Keratinocyte (primary cell): ENCODE results near the gene MESP2. TPM values are rescaled to one million over a fixed set of nuclear protein-coding genes. Genes with fewer than 3 reads are reported as not detected.

Experiments
- DNase-seq: peaks from one replicate; pipeline ENCODE4 v3.0.0-alpha.2; 2011; ENCODE audit warnings: low read depth, missing footprints, low spot score
- FAIRE-seq: peaks from 2 replicates; lab custom pipeline; 2011; peaks lifted over from hg19 to GRCh38; lab: Jason Lieb, UNC
- H2AFZ ChIP-seq: 2 replicates; pipeline ENCODE4 v1.6.0; 2012; ENCODE audit warnings: low read length, control low read depth, inconsistent platforms; ENCODE audit not compliant: control insufficient read depth
- H3K27ac ChIP-seq: 2 replicates; pipeline ENCODE4 v1.5.1; 2011; ENCODE audit warnings: low read length; ENCODE audit not compliant: control insufficient read depth, insufficient read depth
- H3K27me3 ChIP-seq: 3 replicates; pipeline ENCODE4 v1.6.0; 2011; ENCODE audit warnings: low read length; ENCODE audit not compliant: control insufficient read depth, insufficient read depth; ENCODE audit errors: extremely low read depth
- H3K36me3 ChIP-seq, 2 experiments: 2 replicates in 1 of 2; 3 replicates in 1 of 2; pipeline ENCODE4 v1.5.1; 2011; ENCODE audit warnings: low read length in 2 of 2, mild to moderate bottlenecking in 1 of 2; ENCODE audit not compliant: control insufficient read depth in 2 of 2, insufficient read depth in 2 of 2; ENCODE audit errors: extremely low read depth in 1 of 2
- H3K4me1 ChIP-seq: 3 replicates; pipeline ENCODE4 v1.5.1; 2011; ENCODE audit warnings: low read length; ENCODE audit not compliant: control insufficient read depth, insufficient read depth; ENCODE audit errors: extremely low read depth
- H3K4me2 ChIP-seq: 3 replicates; pipeline ENCODE4 v1.6.0; 2011; ENCODE audit warnings: low read depth, low read length; ENCODE audit not compliant: control insufficient read depth, insufficient read depth; ENCODE audit errors: extremely low read depth
- H3K4me3 ChIP-seq, 3 experiments: fragments of 200-600 bp in 1 of 3; sonication (generic) in 1 of 3; 2 replicates in 2 of 3; 3 replicates in 1 of 3; pipeline ENCODE4 v1.5.1; 2011 to 2016; ENCODE audit warnings: low read length in 3 of 3, mild to moderate bottlenecking in 3 of 3, control low read depth in 2 of 3, inconsistent platforms in 1 of 3, low read depth in 1 of 3, mixed read lengths in 1 of 3, mixed run types in 1 of 3, moderate library complexity in 1 of 3; ENCODE audit not compliant: control insufficient read depth in 2 of 3, insufficient read depth in 2 of 3; ENCODE audit errors: extremely low read depth in 1 of 3
- H3K79me2 ChIP-seq: 2 replicates; pipeline ENCODE4 v1.6.0; 2012; ENCODE audit warnings: low read length; ENCODE audit not compliant: control insufficient read depth, insufficient read depth
- H3K9ac ChIP-seq: 3 replicates; pipeline ENCODE4 v1.6.0; 2011; ENCODE audit warnings: low read length; ENCODE audit not compliant: control insufficient read depth, insufficient read depth; ENCODE audit errors: extremely low read depth
- H3K9me1 ChIP-seq: 3 replicates; pipeline ENCODE4 v1.6.0; 2011; ENCODE audit warnings: low read length; ENCODE audit not compliant: control insufficient read depth, insufficient read depth; ENCODE audit errors: extremely low read depth
- H3K9me3 ChIP-seq: 2 replicates; pipeline ENCODE4 v1.5.1; 2012; ENCODE audit warnings: low read depth, low read length; ENCODE audit not compliant: control insufficient read depth
- H4K20me1 ChIP-seq: 3 replicates; pipeline ENCODE4 v1.6.0; 2011; ENCODE audit warnings: low read length; ENCODE audit not compliant: control insufficient read depth, insufficient read depth; ENCODE audit errors: extremely low read depth
- CTCF ChIP-seq, 3 experiments: IDR thresholded peaks in 1 of 3; conservative IDR thresholded peaks in 1 of 3; optimal IDR thresholded peaks in 1 of 3; 2 replicates in 2 of 3; 3 replicates in 1 of 3; pipeline versions ENCODE3 to v1.5.1; 2011; ENCODE audit warnings: low read length in 3 of 3, mild to moderate bottlenecking in 3 of 3, moderate library complexity in 2 of 3, control low read depth in 1 of 3, inconsistent platforms in 1 of 3; ENCODE audit not compliant: insufficient read depth in 2 of 3; ENCODE audit errors: extremely low read depth in 1 of 3
- EZH2 ChIP-seq: IDR thresholded peaks from one replicate; pipeline ENCODE4 v1.6.1; 2012; ENCODE audit warnings: inconsistent platforms, mild to moderate bottlenecking, low read length, moderate library complexity
- dilution Hi-C: fragments of 300-500 bp; cut with MboI; formaldehyde crosslinking; loops from one replicate; pipeline ENCODE4 v1.7.0; 2020; ENCODE audit warnings: low sequenced_read_pairs; ENCODE audit not compliant: extremely low pct_ligation_motif_present
- polyA plus RNA-seq, 5 experiments: library from polyadenylated mRNA; depleted of rRNA in 3 of 5; stranded (reverse) in 3 of 5; stranded (forward) in 1 of 5; unstranded in 1 of 5; fragments of >200 nt; gene quantifications; 1 replicate in 1 of 5; 2 replicates in 3 of 5; 3 replicates in 1 of 5; pipeline versions ENCODE4 v1.2.1 to v1.2.3, GENCODE V29; 2011 to 2012; ENCODE audit warnings: missing spikeins in 2 of 5, low read depth in 1 of 5, low replicate concordance in 1 of 5

MESP2 gene
- polyA plus RNA-seq, 1 donor (not counting 4 experiments of a cell fraction or from before 2014, with no cell fraction given), result 0.39 TPM

- Histone ChIP-seq H3K4me2 (no peak overlapping the region), H3K27ac (no peak overlapping the region), H3K9ac (no peak overlapping the region), H3K4me3 (no peak overlapping the region), H3K27me3 (no peaks in the 10 kb centered on the region), H3K4me1 (no peaks in the 10 kb centered on the region), H2AFZ (no peak overlapping the region), H4K20me1 (no peaks in the 10 kb centered on the region), H3K9me3 (no peaks in the 10 kb centered on the region), H3K9me1 (no peaks in the 10 kb centered on the region), H3K79me2 (no peaks in the 10 kb centered on the region), H3K36me3 (no peaks in the 10 kb centered on the region)
- FAIRE-seq, result no peak
- dilution Hi-C loops, result no loop called here
- TF ChIP-seq EZH2, result no peak
- no peak for TF ChIP-seq CTCF (optimal IDR thresholded peaks at IDR 0.05 in 1 of 3, IDR thresholded peaks at IDR 0.05 in 1 of 3, conservative IDR thresholded peaks at IDR 0.05 in 1 of 3; ENCODE audit: extremely low read depth in 1 of 3, insufficient read depth in 2 of 3, low read length in 3 of 3)
- no peak for DNase-seq
These were observed 29.4 kb downstream of the MESP2 start for GRCh38 chr15:89805241-89806209.

GRCh38 chr15:89806210-89806558 is 30.1 kb downstream of the MESP2 start:
- H3K9me3 ChIP-seq, result no peaks in the 10 kb centered on the region
- H3K79me2 ChIP-seq, result no peaks in the 10 kb centered on the region
- H3K4me3 ChIP-seq, result no peak overlapping the region
- no peaks in the 10 kb centered on the region for H3K4me1 ChIP-seq
- no peaks in the 10 kb centered on the region for H4K20me1 ChIP-seq
- no peak overlapping the region for H3K27ac ChIP-seq
- H3K9ac ChIP-seq, result no peak overlapping the region
- H3K4me2 ChIP-seq, result no peak overlapping the region
- no peak overlapping the region for H2AFZ ChIP-seq
- TF ChIP-seq CTCF (optimal IDR thresholded peaks at IDR 0.05 in 1 of 3, IDR thresholded peaks at IDR 0.05 in 1 of 3, conservative IDR thresholded peaks at IDR 0.05 in 1 of 3; ENCODE audit: extremely low read depth in 1 of 3, insufficient read depth in 2 of 3, low read length in 3 of 3) (no peak), EZH2 (no peak)
- H3K36me3 ChIP-seq, result no peaks in the 10 kb centered on the region
- dilution Hi-C loops, result no loop called here
- DNase-seq, result no peak
- no peak for FAIRE-seq
- no peaks in the 10 kb centered on the region for H3K27me3 ChIP-seq
- no peaks in the 10 kb centered on the region for H3K9me1 ChIP-seq
